ENCODE results near the gene AIFM3.

DNA sequence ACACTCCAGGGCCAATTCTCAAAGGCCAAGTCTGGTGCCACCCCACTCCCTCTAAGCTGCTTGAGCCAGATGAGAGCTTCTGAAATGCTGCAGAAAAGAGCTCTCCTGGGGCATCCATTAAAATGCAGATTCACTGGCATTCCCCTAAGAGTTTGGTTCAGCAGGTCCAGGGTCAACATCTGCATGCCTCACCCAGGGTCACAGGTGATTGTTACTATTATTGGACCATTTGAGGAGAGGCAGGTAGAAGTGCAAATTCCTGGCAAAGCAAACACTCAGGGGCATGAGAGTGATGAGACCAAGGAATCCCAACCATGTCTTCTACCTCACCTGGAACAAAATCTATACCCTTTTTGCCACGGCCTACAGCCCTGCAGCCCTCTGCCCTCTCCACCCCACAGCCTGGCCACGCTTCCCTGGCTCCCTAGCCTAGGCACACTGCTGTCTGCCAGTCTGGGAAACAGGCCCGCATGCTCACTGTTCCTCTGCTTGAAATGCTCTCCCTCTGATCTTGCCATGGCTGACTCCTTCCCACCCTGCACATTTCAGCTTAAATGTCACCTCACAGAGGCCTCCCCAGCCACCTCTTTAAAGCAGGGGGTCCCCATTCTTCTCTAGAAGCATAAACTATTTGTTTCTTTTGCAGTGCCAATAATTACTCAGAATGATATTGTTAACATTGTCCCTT, 43.5 kb downstream of the AIFM3 start:
- TF ChIP-seq, protein P1, sequence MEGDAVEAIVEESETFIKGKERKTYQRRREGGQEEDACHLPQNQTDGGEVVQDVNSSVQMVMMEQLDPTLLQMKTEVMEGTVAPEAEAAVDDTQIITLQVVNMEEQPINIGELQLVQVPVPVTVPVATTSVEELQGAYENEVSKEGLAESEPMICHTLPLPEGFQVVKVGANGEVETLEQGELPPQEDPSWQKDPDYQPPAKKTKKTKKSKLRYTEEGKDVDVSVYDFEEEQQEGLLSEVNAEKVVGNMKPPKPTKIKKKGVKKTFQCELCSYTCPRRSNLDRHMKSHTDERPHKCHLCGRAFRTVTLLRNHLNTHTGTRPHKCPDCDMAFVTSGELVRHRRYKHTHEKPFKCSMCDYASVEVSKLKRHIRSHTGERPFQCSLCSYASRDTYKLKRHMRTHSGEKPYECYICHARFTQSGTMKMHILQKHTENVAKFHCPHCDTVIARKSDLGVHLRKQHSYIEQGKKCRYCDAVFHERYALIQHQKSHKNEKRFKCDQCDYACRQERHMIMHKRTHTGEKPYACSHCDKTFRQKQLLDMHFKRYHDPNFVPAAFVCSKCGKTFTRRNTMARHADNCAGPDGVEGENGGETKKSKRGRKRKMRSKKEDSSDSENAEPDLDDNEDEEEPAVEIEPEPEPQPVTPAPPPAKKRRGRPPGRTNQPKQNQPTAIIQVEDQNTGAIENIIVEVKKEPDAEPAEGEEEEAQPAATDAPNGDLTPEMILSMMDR (conservative IDR thresholded peaks at IDR 0.05) = no peak
- no peak for TF ChIP-seq EZH2 (IDR thresholded peaks at IDR 0.05; ENCODE audit: low read depth)

All from PC-9 (cell line).